Right renal pelvis (tissue), 4 donors: Measurements from ENCODE around the gene ADM2. TPM values are rescaled to one million over a fixed set of nuclear protein-coding genes. Genes with fewer than 3 reads are reported as not detected.

ENCODE experiments used
- DNase-seq, 4 donors: peaks; one replicate each; pipeline ENCODE4 v3.0.0-alpha.2; 2013; ENCODE audit warnings: low read depth in 4 of 4, low spot score in 3 of 4, missing footprints in 1 of 4
- polyA plus RNA-seq, 4 donors: library from polyadenylated mRNA; unstranded; fragments of 120-200 nt; gene quantifications; one replicate each; pipeline ENCODE4 v1.2.1, GENCODE V29; 2013; ENCODE audit not compliant: insufficient read length in 4 of 4

The ADM2 gene
- polyA plus RNA-seq, 4 donors = 4.1 to 6.8 (median 5.4) TPM

DNA sequence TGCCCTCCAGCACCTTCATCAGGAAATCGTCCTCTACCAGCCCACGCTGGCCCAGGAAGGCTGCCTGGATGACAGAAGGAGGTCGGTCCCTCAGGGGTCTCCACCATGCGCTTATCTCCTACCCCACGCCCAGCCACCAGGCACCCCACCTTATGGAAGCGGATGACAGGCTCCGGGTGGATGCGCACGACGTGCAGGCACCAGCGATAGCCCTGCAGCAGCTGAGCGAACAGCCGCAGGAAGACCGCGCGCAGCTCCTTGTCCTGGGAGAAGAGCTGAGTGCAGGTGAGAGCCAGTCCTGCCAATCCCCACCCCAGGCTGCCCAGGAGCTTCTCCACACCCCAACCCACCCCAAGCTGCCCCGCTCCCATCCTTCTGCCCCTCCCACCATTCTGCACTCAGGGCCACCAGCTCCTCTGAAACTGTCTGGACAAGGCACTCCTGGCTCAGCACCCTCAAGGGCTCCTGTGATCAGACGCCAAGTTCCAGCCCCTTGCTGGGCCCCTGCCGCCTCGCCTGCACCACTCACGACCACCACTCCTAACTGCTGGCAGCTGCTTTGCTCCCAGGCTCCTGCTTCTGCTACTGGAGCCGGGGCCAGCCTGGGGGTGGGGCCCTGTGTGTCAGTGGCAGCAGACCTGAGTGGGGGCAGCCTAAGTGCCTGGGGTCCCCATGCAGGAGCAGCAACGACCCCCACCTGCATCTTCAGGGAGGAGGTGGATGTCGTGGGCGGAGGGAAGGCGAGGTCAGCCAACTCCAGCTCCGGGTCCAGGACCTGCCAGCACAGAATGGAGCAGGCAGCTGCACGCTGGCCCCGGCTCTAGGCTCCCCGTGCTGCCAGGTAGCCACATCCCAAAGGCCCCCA, 16.0 kb upstream of the ADM2 start:
- no peak for DNase-seq

GRCh38 chr22:50467341-50467740, 14.0 kb upstream of the ADM2 start:
- DNase-seq = no peak

DNA sequence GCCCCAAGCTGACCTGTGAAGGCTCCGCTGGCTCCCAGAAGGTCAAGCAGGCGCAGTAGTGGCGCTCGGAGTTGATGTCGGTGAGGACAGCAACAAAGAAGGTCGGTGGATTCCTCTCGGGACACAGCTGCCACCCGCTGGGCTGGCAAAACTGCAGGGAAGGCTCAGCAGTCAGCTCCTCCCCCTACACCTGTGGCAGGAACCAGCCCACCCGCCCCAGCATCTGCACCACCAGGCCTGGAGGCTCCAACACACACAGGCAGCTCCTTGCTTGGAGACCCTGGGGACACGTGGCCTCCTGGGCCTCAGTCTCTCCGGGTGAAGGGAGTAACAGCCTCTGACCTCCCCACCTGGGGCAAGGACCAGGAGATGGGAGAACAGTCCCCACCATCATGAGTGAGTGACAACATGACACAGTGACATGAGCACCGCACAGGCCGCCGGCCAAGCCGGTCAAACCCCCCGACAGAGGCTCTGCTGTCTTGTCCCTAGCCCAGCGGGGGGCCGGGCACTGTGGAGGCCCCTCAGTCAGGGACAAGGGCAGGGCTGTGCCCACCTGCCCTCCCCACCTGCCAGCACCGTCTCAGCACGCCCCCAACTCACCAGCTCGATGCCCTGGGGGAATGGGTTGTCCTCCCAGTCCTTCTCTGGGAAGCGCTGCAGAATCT, 13.4 kb upstream of the ADM2 start:
- no peak for DNase-seq

DNA sequence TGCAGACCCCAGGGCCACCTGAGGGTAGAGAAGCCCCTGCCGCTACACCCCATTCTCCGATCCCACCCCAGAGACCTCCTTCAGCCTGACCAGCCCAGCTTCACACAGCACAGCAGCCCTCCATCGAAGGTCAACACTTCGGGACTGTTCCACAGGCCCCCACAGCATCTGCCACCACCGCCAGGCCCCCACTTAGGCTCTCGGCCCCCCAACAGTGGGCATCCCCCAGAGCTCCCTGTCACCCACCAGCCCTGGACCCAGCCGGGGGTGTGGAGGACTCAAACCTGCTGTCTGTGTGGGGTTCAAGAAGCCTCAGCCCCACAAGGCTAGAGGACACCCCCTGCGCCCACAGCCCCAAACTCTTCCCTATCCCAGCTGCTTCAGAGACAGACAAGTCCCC, 12.7 kb upstream of the ADM2 start:
- no peak for DNase-seq

DNA sequence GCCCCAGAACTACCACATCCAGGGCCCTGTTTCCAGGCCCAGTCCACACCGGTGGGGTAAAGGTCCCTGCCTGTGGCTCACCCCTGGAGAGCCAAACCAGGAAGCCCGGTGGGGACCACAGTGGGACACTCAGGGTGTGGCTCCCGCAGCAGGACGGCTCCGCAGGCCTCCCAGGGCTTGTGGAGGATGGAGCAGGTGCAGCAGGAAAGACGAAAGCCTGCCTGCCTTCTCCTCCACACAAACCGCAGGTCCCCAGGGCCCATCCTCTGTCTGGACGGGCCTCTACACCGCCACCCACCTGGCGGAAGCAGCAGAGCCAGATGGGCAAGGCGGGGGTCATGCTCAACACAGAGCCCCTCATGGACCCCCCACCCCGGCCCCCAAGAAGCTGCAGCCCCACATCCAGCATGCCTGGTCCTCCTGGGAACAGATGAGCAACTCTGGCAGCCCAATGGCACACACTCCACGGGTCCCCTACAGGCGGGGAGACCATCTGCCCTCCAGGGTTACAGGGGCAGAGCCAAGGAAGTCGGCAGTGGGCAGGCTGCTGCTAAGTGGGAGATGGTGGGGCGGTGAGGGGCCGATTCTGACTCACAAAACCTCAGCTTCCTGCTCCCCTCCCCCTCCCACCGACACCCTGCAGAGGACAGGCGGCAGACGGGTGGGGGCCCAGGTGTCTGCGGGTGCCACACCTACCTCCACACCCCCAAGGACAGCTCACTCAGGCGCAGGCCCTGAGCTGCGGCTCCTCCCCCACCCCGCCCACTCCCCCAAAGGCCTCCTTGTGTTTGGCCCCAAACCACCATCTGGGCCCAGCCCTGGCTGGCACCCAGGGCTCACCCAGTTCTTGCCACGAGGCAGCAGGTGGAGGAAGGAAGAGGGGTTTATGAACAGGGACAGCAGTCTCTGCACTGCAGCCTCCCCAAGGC, 11.7 kb upstream of the ADM2 start:
- no peak for DNase-seq

- no peak for DNase-seq
Observed at GRCh38 chr22:50470491-50470890, 10.9 kb upstream of the ADM2 start.

DNA sequence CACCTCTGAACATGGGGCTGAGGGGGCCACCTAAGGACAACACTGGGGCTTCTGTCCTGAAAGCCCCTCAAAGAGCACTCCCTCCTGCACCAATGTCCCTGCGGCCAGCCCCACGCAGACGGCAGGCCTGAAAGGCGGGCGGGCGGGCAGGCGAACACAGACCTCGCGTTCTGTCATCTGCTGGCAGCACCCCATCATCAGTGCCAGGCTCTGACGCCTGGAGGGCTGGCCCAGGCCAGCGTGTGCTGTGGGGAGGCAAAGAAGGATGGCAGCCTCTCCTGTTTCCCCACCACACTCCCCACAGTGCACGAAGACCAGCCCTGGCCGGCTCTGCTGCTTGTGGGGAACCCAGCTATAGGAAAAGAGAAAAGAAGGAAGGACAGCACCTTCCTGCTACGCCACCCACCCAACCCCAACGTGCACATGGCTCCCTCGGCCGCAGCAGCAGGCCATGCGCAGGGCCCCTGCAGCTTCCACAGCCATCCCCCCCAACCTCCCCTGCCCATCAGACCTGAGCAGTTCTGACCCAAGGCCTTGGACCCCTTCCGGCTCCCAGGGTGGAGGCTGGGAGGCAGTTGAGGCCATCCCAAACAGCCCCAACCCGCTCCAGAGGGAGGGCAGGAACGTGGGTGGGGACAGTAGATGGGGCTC, 10.0 kb upstream of the ADM2 start:
- no peak for DNase-seq

DNA sequence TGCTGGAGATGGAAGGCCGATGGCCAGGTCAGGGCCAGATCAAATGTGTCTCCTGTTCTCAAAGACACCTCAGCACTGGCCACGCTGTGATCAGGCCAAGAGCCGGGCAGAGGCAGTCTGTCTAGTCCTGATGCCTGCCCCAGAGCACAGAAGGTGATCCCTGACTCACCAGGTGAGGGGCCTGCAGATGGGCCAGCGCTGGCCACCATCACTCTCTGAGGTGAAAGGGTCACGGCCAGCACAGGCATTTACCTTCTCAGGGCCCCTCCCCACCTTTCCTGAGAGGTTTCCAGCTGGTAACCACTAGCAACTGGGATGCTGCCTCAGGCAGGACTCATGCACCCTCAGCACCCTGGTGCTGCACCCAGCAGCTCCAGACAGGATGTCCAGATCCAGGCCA, 9.4 kb upstream of the ADM2 start:
- DNase-seq = no peak

GRCh38 chr22:50473088-50473487, 8.3 kb upstream of the ADM2 start:
- no peak for DNase-seq

DNA sequence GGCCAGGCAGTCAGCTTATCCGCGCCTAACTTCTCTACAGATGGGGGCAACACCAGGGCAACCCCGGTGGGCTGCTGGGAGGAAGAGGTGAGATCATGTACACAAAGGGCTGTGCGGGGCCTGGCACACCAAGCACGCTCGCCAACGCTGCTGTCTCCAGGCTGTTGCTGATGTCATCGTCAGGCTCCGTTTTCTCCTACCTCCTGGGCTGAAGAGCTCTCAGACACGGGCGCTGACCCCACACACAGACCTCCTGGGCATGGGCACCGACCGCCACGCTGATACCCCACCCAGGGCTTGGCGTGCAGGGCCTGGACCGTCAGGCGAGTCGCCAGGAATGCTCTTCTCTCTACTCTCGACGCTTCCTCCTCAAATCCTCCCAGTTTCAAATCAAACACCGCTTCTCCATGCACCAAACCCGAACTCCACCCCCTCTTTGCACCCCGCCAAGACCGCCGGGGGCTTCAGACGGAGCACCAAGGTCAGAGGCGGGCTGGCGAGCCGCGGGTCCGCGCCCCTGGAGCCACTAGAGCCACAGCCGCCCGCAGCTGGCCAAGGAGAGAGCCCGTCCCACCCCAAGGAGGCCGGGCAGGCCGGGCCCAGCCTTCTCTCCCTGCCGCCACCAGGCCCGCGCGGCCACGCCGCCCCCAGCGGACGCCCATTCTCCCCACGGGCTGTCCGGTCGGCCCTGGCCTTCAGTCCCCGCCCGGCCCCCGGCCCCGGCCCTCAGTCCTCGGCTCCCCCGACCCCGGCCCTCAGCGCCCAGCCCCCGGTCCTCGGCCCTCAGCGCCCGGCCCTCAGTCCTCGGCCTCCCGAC, 7.3 kb upstream of the ADM2 start:
- no peak for DNase-seq

DNA sequence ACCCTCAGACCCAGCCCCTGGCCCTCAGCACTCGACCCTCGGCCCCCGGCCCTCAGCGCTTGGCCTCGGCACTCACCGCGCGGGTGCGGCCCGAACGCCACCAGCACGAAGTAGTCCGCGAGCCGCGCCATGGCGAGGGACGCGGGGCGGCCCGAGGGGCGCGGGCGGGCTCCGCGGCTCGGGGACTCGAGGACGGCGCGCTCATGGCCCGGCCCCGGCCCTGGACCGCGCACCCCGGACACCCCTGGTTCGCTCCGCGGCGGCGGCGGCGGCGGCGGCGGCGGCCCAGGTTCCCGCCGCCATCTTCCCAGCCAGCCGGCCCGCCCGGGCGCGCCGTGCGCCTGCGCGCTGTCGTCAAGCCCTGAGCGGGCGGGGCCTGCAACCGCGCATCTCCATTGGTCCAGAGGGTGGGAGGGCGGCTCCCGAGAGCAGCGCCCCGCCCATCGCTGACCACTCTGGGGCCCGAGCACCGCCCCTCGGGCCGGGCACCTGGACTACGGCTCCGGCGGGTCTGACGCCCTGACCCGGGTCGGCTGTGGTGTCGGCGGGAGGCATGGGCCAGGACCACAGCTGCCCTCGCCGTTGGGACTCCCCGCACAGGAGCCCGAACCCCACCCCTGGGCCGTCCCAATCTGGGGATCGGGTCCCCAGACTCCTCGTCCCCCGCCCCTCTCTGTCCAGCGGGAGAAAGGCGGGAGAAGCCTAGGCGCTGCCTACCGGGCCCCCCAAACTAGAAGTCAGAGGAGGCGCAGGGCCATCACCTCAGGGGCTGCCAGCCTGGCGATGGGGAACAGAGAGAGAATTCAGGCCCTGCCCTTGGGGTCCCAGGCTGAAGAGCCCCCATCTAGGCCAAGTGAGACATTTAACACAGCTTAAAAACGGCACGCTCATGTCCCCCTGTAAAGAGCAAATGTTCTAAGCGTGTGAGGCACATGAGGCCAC, 6.4 kb upstream of the ADM2 start, which contains the start of gene SBF1:
SBF1 (minus strand) TSS at position 326 of the 942 bp plus-strand sequence; CDS start at position 131, 195 bp downstream.
- peak; percentile 77 to 86 (median 84) for DNase-seq

DNA sequence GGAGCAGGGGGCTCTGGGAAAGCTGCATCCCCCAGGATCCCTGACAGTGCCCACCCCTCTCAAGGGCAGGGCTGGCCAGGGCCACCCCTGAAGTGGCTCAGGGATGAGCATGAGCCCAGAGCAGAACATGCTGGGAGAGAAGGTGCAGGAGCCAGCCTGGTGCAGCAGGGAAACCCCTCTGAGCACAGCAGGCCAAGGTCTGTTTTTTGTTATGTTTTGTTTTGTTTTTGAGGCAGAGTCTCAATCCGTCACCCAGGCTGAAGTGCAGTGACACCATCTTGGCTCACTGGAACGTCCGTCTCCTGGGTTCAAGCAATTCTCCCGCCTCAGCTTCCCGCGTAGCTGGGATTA, 5.7 kb upstream of the ADM2 start:
- DNase-seq = no peak

DNA sequence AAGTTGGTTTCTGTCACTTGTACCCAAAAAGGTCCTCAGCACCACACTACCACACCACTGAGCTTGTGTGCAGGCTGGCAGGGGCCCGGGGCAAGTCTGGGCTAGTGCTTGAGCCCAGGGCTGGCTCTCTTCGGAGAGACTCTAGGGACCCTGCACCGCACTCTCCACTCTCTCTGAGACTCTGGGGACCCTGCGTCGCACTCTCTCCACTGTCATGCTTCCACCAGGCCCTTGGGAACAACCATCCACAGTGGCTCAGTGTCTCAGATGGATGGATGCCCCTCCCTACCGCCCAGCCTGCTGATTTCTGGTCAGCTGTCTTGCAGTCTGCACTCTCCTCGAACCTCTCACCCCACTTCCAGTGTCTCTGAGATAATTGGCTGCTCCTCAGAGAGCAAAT, 4.5 kb upstream of the ADM2 start:
- no peak for DNase-seq

- DNase-seq = no peak
Observed at GRCh38 chr22:50477923-50478322, 3.4 kb upstream of the ADM2 start.

DNA sequence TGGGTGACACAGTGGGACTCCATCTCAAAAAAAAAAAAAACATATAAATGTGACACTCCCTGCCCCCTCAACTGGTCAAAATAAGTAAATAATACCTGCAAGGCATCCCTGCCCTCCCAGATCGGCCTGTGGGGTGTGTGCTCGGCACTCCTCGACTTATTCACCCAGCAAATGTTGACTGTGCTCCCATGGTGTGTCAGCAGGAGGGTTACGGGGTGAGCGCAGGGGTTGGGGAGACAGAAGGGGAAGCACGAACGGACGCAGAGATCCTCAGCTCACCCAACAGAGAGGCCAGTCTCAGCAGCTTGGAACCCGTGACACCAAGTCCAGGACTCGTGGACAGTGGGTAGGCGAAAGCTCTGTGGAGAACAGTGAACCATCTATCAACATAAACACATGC, 1.6 kb upstream of the ADM2 start:
- no peak for DNase-seq

GRCh38 chr22:50481045-50481439, 301 bp upstream of the ADM2 start:
- no peak for DNase-seq

DNA sequence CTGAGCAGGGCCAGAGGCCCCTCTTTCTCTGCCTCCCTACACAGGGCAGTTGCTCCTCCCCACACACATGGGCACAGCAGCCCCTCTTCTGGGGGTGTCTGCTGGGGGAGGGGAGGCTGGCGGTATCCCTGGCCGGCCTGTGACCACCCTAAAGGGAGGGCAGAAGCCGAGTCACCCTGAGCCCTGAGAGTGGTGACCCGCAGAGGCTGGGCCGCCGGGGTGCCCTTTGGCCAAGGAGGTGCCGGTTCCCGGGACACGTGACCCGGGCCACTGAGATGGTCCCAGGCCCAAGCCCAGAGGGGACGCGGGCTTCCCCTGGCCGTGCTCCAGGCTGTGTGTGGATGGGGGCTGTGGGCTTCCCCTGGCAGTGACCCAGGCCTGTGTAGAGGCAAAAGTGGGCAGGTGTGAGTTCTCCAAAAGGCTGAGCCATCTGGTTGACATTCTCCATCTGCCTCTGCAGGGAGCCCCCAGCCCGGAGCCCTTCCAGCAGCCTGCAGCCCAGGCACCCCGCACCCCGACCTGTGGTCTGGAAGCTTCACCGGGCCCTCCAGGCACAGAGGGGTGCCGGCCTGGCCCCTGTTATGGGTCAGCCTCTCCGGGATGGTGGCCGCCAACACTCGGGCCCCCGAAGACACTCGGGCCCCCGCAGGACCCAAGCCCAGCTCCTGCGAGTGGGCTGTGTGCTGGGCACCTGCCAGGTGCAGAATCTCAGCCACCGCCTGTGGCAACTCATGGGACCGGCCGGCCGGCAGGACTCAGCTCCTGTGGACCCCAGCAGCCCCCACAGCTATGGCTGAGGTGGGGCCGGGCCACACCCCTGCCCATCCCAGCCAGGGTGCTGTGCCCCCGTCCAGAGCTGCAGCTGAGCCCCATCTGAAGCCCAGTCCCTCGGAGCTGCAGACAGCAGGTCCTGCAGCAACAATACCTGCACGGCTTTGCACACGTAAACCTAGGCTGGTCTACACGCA, 1.0 kb downstream of the ADM2 start:
- DNase-seq = no peak
